CD8-positive, alpha-beta memory T cell (primary cell): ENCODE data around the gene TRAFD1. TPM values are rescaled to one million over a fixed set of nuclear protein-coding genes. Genes with fewer than 3 reads are reported as not detected.
"Not testable (repeated sequence)": the region's sequence is repeated elsewhere in the genome, so short reads cannot be mapped to it uniquely, and the experiment has no call there.

Experiments
- CTCF ChIA-PET: fragments of 350-600 bp; sonication (Branson Sonifier 250); formaldehyde crosslinking; loops from one replicate; lab custom pipeline; 2021; ENCODE audit warnings: antibody characterized with exemption; lab: Charles Lee
- POLR2A ChIA-PET: fragments of 350-600 bp; sonication (Branson Sonifier 250); formaldehyde crosslinking; loops from one replicate; lab custom pipeline; 2021; ENCODE audit warnings: antibody characterized with exemption; lab: Charles Lee
- DNase-seq, 5 donors: peaks; one replicate each; pipeline versions ENCODE4 v3.0.0 to v3.0.0-alpha.2; 2020 to 2022; ENCODE audit warnings: mixed read lengths in 1 of 5
- H3K27ac ChIP-seq: one replicate; pipeline ENCODE4 v1.7.0; 2013; ENCODE audit warnings: low read depth, mild to moderate bottlenecking, low read length, moderate library complexity
- H3K27me3 ChIP-seq: 2 replicates; pipeline ENCODE4 v1.7.0; 2013; ENCODE audit warnings: low read length, mild to moderate bottlenecking; ENCODE audit not compliant: insufficient read depth, poor library complexity, severe bottlenecking
- H3K36me3 ChIP-seq: 2 replicates; pipeline ENCODE4 v1.7.0; 2013; ENCODE audit warnings: mild to moderate bottlenecking, low read length, moderate library complexity; ENCODE audit not compliant: insufficient read depth
- H3K4me1 ChIP-seq: 2 replicates; pipeline ENCODE4 v1.7.0; 2013; ENCODE audit warnings: mild to moderate bottlenecking, low read length, moderate library complexity; ENCODE audit not compliant: insufficient read depth
- H3K4me3 ChIP-seq: 2 replicates; pipeline ENCODE4 v1.7.0; 2013; ENCODE audit warnings: mild to moderate bottlenecking, low read length
- H3K9me3 ChIP-seq: 2 replicates; pipeline ENCODE4 v1.7.0; 2013; ENCODE audit warnings: mild to moderate bottlenecking, low read length
- H3K27ac Mint-ChIP-seq, 8 donors: one replicate each; pipeline ENCODE4 v1.8.0; 2020 to 2021; ENCODE audit warnings: mixed read lengths in 8 of 8, mild to moderate bottlenecking in 6 of 8, inconsistent platforms in 3 of 8, moderate library complexity in 3 of 8
- H3K27me3 Mint-ChIP-seq, 2 donors: one replicate each; pipeline ENCODE4 v1.8.0; 2020 to 2021; ENCODE audit warnings: mixed read lengths in 2 of 2, mild to moderate bottlenecking in 1 of 2, moderate library complexity in 1 of 2
- H3K36me3 Mint-ChIP-seq, 3 donors: one replicate each; pipeline ENCODE4 v1.8.0; 2020 to 2021; ENCODE audit warnings: mixed read lengths in 3 of 3, inconsistent platforms in 1 of 3, mild to moderate bottlenecking in 1 of 3
- H3K4me1 Mint-ChIP-seq, 3 donors: one replicate each; pipeline ENCODE4 v1.8.0; 2020 to 2021; ENCODE audit warnings: mixed read lengths in 3 of 3, inconsistent platforms in 1 of 3, mild to moderate bottlenecking in 1 of 3
- H3K4me3 Mint-ChIP-seq, 7 donors: one replicate each; pipeline ENCODE4 v1.8.0; 2020 to 2021; ENCODE audit warnings: mixed read lengths in 7 of 7, mild to moderate bottlenecking in 6 of 7, moderate library complexity in 4 of 7, inconsistent platforms in 2 of 7
- H3K9me3 Mint-ChIP-seq, 5 donors: one replicate each; pipeline ENCODE4 v1.8.0; 2020 to 2022; ENCODE audit warnings: mixed read lengths in 5 of 5, mild to moderate bottlenecking in 3 of 5, moderate library complexity in 2 of 5, inconsistent platforms in 1 of 5
- polyA plus RNA-seq: library from polyadenylated mRNA; unstranded; fragments of 300-500 nt; fragmentation: Illumina TruSeq; gene quantifications from one replicate; pipeline ENCODE4 v1.2.3, GENCODE V29; 2021
- total RNA-seq, 2 experiments: library from RNA; stranded (reverse); gene quantifications; one replicate each; pipeline ENCODE4 v1.2.3, GENCODE V29; 2021

The TRAFD1 gene
- total and polyA plus RNA-seq, 3 experiments from 2014 or later = 34.5 to 55.6 (median 34.5) TPM

DNA sequence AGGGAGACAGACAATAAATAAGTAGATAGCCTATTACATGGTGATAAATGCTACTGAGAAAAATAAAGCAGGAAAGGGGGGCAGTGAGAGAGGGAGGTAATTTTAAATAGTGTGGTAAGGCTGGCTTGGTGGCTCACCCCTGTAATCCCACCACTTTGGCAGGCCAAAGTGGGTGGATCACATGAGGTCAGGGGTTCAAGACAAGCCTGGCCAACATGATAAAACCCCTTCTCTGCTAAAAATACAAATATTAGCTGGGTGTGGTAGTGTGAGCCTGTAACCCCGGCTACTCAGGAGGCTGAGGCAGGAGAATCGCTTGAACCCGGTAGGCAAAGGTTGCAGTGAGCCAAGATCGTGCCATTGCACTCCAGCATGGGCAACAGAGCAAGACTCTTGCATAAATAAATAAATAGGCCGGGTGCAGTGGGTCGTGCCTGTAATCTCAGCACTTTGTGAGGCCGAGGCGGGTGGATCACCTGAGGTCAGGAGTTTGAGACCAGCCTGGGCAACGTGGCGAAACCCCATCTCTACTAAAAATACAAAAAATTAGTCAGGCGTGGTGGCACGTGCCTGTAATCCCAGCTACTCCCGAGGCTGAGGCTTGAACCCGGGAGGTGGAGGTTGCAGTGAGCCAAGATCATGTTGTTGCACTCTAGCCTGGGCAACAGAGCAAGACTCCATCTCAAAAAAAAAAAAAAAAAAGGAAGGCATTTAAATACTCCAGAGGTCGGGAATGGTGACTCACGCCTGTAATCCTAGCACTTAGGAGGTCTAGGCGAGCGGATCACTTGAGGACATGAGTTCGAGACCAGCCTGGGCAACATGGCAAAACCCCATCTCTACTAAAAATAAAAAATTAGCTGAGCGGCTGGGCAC lies 14.3 kb upstream of the TRAFD1 start:
- H3K9me3 ChIP-seq, H3K4me3 ChIP-seq, POLR2A ChIA-PET, H3K27ac ChIP-seq, H3K36me3 ChIP-seq, H3K27me3 ChIP-seq, DNase-seq, H3K9me3 Mint-ChIP-seq, H3K27me3 Mint-ChIP-seq: not testable (repeated sequence)
- CTCF ChIA-PET = interaction anchor here (0.8 to 3.3 kb wide), 2 partner anchors 15 kb away, joined by 3 to 22 read pairs; partner anchors contain the start of gene TRAFD1
- H3K4me3 Mint-ChIP-seq = peak overlapping the region in 2 of 7 donors; percentile 27 to 81
- peaks cover 24% of the 10 kb centered on the region for H3K4me1 ChIP-seq
- peaks cover 0 to 13% (median 0%) of the 10 kb centered on the region in 3 donors for H3K36me3 Mint-ChIP-seq
- peak overlapping the region in 3 of 8 donors; percentile 12 to 56 (median 54) for H3K27ac Mint-ChIP-seq
- H3K4me1 Mint-ChIP-seq = peaks cover 22 to 26% (median 24%) of the 10 kb centered on the region in 3 donors

GRCh38 chr12:112111931-112112330 lies 13.4 kb upstream of the TRAFD1 start:
- Mint-ChIP-seq H3K36me3 (peaks cover 0 to 10% (median 0%) of the 10 kb centered on the region in 3 donors), H3K9me3 (no peaks in the 10 kb centered on the region), H3K4me3 (peak overlapping the region in 1 of 7 donors; percentile 40), H3K4me1 (peaks cover 18 to 20% (median 19%) of the 10 kb centered on the region in 3 donors), H3K27ac (peak overlapping the region in 1 of 8 donors; percentile 53), H3K27me3 (no peaks in the 10 kb centered on the region)
- ChIA-PET POLR2A (no interaction called here), CTCF (interaction anchor here (0.8 kb wide), 1 partner anchor 14 kb away, joined by 3 read pairs; no protein-coding TSS in a partner anchor)
- no peak overlapping the region for H3K4me3 ChIP-seq
- no peak overlapping the region for H3K27ac ChIP-seq
- no peaks in the 10 kb centered on the region for H3K9me3 ChIP-seq
- no peak for DNase-seq
- no peaks in the 10 kb centered on the region for H3K27me3 ChIP-seq
- H3K36me3 ChIP-seq = no peaks in the 10 kb centered on the region
- H3K4me1 ChIP-seq = peaks cover 17% of the 10 kb centered on the region

GRCh38 chr12:112112409-112113133 lies 12.8 kb upstream of the TRAFD1 start:
- H3K4me1 Mint-ChIP-seq = peaks cover 11 to 17% (median 12%) of the 10 kb centered on the region in 3 donors
- H3K27me3 ChIP-seq = no peaks in the 10 kb centered on the region
- H3K4me1 ChIP-seq = peaks cover 10% of the 10 kb centered on the region
- ChIA-PET POLR2A (no interaction called here), CTCF (no interaction called here)
- DNase-seq = no peak
- no peaks in the 10 kb centered on the region for H3K9me3 ChIP-seq
- H3K9me3 Mint-ChIP-seq = no peaks in the 10 kb centered on the region
- no peak overlapping the region for H3K27ac ChIP-seq
- H3K36me3 ChIP-seq = no peaks in the 10 kb centered on the region
- H3K27ac Mint-ChIP-seq = peak overlapping the region in 1 of 8 donors; percentile 53
- H3K4me3 Mint-ChIP-seq = peak overlapping the region in 1 of 7 donors; percentile 40
- H3K27me3 Mint-ChIP-seq = no peaks in the 10 kb centered on the region
- no peak overlapping the region for H3K4me3 ChIP-seq
- H3K36me3 Mint-ChIP-seq = peaks cover 0 to 10% (median 0%) of the 10 kb centered on the region in 3 donors

GRCh38 chr12:112115259-112116045 lies 9.9 kb upstream of the TRAFD1 start:
- DNase-seq = no peak
- Histone ChIP-seq H3K27ac (peak overlapping the region; percentile 27), H3K27me3 (no peaks in the 10 kb centered on the region), H3K4me1 (no peaks in the 10 kb centered on the region), H3K4me3 (no peak overlapping the region), H3K9me3 (no peaks in the 10 kb centered on the region), H3K36me3 (no peaks in the 10 kb centered on the region)
- Mint-ChIP-seq H3K4me1 (peaks cover 0 to 9% (median 5%) of the 10 kb centered on the region in 3 donors), H3K36me3 (no peaks in the 10 kb centered on the region), H3K27ac (peak overlapping the region in 1 of 8 donors; percentile 91), H3K27me3 (peaks cover 0 to 2% of the 10 kb centered on the region in 2 donors), H3K9me3 (no peaks in the 10 kb centered on the region), H3K4me3 (no peak overlapping the region)
- POLR2A ChIA-PET = no interaction called here
- CTCF ChIA-PET = interaction anchor here (1.7 kb wide), 1 partner anchor 10 kb away, joined by 4 read pairs; the partner anchor contains the start of gene TRAFD1

DNA sequence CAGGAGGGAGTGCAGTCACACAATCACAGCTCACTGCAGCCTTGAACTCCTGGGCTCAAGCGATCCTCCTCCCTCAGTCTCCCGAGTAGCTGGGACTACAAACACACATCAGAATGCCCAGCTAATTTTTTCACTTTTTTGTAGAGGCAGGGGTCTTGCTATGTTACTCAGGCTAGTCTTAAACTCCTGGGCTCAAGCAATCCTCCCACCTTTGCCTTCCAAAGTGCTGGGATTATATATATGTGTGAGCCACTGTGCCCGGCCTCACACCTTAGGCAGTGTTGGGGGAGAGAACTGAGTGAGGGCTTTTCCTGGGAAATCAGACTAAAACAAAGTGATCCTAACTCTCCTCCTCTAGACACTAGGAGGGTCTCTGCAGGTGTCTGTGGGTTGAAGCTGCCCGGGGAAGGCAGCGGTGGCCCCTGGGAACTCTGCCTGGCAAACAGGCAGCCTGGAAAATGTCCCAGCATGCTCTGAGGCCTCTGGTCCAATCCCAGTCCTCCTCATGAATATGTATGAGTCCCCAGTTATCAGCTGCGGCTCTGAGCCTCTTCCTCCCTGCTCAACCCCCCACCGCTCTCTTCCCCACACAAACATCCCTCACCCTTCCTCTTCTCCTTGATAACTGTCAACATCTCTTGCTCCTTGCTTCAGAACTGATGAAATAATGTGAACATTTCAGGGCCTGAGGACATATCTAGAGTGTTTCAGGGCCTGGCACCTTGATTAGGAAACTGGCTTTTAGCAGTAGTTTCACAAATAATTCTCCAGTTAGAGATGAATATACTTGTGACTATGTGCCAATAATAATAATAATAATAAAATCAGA lies 8.9 kb upstream of the TRAFD1 start:
- H3K27ac ChIP-seq = peak overlapping the region; percentile 65
- peak overlapping the region in 1 of 8 donors; percentile 15 for H3K27ac Mint-ChIP-seq
- peaks cover 0 to 9% (median 5%) of the 10 kb centered on the region in 3 donors for H3K4me1 Mint-ChIP-seq
- H3K27me3 ChIP-seq = no peaks in the 10 kb centered on the region
- no peaks in the 10 kb centered on the region for H3K36me3 Mint-ChIP-seq
- H3K9me3 Mint-ChIP-seq = no peaks in the 10 kb centered on the region
- H3K9me3 ChIP-seq = no peaks in the 10 kb centered on the region
- H3K4me3 Mint-ChIP-seq = no peak overlapping the region
- POLR2A ChIA-PET = no interaction called here
- H3K27me3 Mint-ChIP-seq = peaks cover 0 to 9% of the 10 kb centered on the region in 2 donors
- no peak for DNase-seq
- H3K4me1 ChIP-seq = no peaks in the 10 kb centered on the region
- no peaks in the 10 kb centered on the region for H3K36me3 ChIP-seq
- no peak overlapping the region for H3K4me3 ChIP-seq
- CTCF ChIA-PET = no interaction called here

DNA sequence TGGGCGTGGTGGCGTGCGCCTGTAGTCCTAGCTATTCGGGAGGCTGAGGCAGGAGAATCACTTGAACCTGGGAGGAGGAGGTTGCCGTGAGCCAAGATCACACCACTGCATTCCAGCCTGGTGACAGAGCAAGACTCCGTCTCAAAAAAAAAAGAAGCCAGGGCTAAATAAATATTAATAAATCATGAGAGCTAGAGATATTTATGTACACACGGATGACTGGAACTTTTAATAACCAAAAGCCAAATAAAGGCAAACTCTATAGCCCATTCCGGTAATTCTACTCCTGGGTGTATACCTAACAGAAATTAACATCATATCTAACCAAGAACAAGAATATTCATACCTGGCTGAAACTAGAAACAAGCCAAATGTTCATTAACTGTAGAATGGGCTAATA lies 7.7 kb upstream of the TRAFD1 start:
- H3K4me3 ChIP-seq = no peak overlapping the region
- Mint-ChIP-seq H3K4me3 (no peak overlapping the region), H3K27me3 (peaks cover 0 to 12% of the 10 kb centered on the region in 2 donors), H3K27ac (no peak overlapping the region), H3K9me3 (no peaks in the 10 kb centered on the region), H3K4me1 (peaks cover 0 to 9% (median 5%) of the 10 kb centered on the region in 3 donors), H3K36me3 (no peaks in the 10 kb centered on the region)
- CTCF ChIA-PET = no interaction called here
- no peaks in the 10 kb centered on the region for H3K4me1 ChIP-seq
- DNase-seq = no peak
- H3K27ac ChIP-seq = no peak overlapping the region
- POLR2A ChIA-PET = no interaction called here
- H3K36me3 ChIP-seq = no peaks in the 10 kb centered on the region
- no peaks in the 10 kb centered on the region for H3K27me3 ChIP-seq
- H3K9me3 ChIP-seq = no peaks in the 10 kb centered on the region
